ENCODE results near the gene P2RX6. TPM values are rescaled to one million over a fixed set of nuclear protein-coding genes. Genes with fewer than 3 reads are reported as not detected.
"Not testable (repeated sequence)": the region's sequence is repeated elsewhere in the genome, so short reads cannot be mapped to it uniquely, and the experiment has no call there.

The P2RX6 gene
- total and polyA plus RNA-seq, 9 donors, result 15.3 to 29.6 (median 22.6) TPM

DNA sequence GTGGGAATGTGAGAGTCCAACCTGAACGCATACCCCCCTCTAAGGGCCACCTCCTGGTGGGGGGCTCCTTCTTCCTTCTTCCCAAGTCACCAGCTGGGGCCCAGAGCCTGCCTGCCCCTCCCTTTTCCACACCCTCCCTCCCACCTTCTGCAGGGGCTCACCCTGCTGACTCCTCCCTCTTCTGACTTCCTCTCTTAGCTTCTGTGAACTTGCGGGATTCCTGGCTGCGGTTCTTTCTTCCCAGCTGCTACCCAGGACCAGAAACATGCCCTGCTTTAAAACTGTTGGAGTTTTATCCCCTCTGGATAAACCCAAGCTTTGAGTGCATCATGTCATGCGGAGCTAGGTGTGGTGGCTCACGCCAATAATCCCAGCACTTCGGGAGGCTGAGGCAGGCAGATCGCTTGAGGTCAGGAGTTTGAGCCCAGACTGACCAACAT is 40.9 kb downstream of the P2RX6 start:
- no peaks in the 10 kb centered on the region for H3K36me3 ChIP-seq (ENCODE audit: control insufficient read depth, insufficient read depth, low read length)
- DNase-seq, result no peak
- H3K9me3 ChIP-seq (replicated peaks; ENCODE audit: control insufficient read depth, low read depth, low read length), result no peaks in the 10 kb centered on the region
- peaks cover 2% of the 10 kb centered on the region for H3K27me3 ChIP-seq (ENCODE audit: control insufficient read depth, insufficient read depth, low read length)
- H3K4me3 ChIP-seq (ENCODE audit: low read length), result no peak overlapping the region
- WGBS (ENCODE audit: insufficient coverage), result 34% methylated on average over 6 of the region's 7 CpGs
- H3K4me1 ChIP-seq (ENCODE audit: control insufficient read depth, insufficient read depth, low read length), result no peaks in the 10 kb centered on the region
- H3K27ac ChIP-seq (ENCODE audit: low read length), result no peak overlapping the region

GRCh38 chr22:21060363-21060762 is 45.4 kb downstream of the P2RX6 start:
- not testable (repeated sequence) for H3K36me3 ChIP-seq (ENCODE audit: control insufficient read depth, insufficient read depth, low read length); H3K27me3 ChIP-seq (ENCODE audit: control insufficient read depth, insufficient read depth, low read length); DNase-seq; H3K4me3 ChIP-seq (ENCODE audit: low read length); H3K27ac ChIP-seq (ENCODE audit: low read length); H3K4me1 ChIP-seq (ENCODE audit: control insufficient read depth, insufficient read depth, low read length); H3K9me3 ChIP-seq (replicated peaks; ENCODE audit: control insufficient read depth, low read depth, low read length)
- WGBS (ENCODE audit: insufficient coverage), result no CpG with 5 or more reads among the region's 8 CpGs

DNA sequence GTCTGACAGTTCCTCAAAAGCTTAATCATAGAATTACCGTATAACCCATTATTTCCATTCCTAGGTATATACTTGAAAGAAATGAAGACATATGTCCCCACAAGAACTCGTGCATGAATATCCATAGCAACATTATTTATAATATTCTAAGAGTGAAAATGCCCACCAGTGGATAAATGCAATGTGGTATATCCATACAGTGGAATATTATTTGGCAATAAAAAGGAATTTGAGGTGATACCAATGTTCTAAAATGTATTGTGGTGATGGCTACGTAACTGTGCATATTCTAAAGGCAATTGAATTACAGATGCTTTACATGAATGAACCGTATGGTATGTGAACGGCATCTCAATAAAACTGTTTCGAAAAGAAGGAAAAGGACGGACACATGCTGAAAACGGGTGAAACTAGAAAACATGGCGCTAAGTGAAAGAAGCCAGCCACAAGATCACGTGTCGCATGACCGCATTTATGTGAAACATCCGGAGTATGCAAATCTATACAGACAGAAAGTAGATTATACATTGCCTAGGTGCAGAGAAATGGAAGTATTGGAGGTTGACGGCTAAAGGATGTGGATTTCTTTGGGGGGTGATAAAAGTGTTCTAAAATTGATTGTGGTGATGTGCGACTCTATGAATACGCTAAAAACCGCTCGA is 46.8 kb downstream of the P2RX6 start:
- H3K36me3 ChIP-seq (ENCODE audit: control insufficient read depth, insufficient read depth, low read length); H3K9me3 ChIP-seq (replicated peaks; ENCODE audit: control insufficient read depth, low read depth, low read length); DNase-seq; H3K27me3 ChIP-seq (ENCODE audit: control insufficient read depth, insufficient read depth, low read length); H3K27ac ChIP-seq (ENCODE audit: low read length); H3K4me3 ChIP-seq (ENCODE audit: low read length); H3K4me1 ChIP-seq (ENCODE audit: control insufficient read depth, insufficient read depth, low read length): not testable (repeated sequence)
- 95% methylated on average over 8 of the region's 18 CpGs for WGBS (ENCODE audit: insufficient coverage)

GRCh38 chr22:21064425-21064824 is 49.5 kb downstream of the P2RX6 start:
- WGBS (ENCODE audit: insufficient coverage), result 84% methylated on average over 8 of the region's 11 CpGs
- H3K36me3 ChIP-seq (ENCODE audit: control insufficient read depth, insufficient read depth, low read length); H3K27ac ChIP-seq (ENCODE audit: low read length); H3K27me3 ChIP-seq (ENCODE audit: control insufficient read depth, insufficient read depth, low read length); DNase-seq; H3K4me1 ChIP-seq (ENCODE audit: control insufficient read depth, insufficient read depth, low read length); H3K4me3 ChIP-seq (ENCODE audit: low read length); H3K9me3 ChIP-seq (replicated peaks; ENCODE audit: control insufficient read depth, low read depth, low read length): not testable (repeated sequence)

GRCh38 chr22:21064917-21065864 is 50.2 kb downstream of the P2RX6 start:
- Histone ChIP-seq H3K36me3 (ENCODE audit: control insufficient read depth, insufficient read depth, low read length) (no peaks in the 10 kb centered on the region), H3K27me3 (ENCODE audit: control insufficient read depth, insufficient read depth, low read length) (no peaks in the 10 kb centered on the region), H3K4me1 (ENCODE audit: control insufficient read depth, insufficient read depth, low read length) (no peaks in the 10 kb centered on the region), H3K4me3 (ENCODE audit: low read length) (no peak overlapping the region), H3K27ac (ENCODE audit: low read length) (no peak overlapping the region), H3K9me3 (replicated peaks; ENCODE audit: control insufficient read depth, low read depth, low read length) (no peaks in the 10 kb centered on the region)
- DNase-seq, result no peak
- 70% methylated on average over 11 of the region's 13 CpGs for WGBS (ENCODE audit: insufficient coverage)

DNA sequence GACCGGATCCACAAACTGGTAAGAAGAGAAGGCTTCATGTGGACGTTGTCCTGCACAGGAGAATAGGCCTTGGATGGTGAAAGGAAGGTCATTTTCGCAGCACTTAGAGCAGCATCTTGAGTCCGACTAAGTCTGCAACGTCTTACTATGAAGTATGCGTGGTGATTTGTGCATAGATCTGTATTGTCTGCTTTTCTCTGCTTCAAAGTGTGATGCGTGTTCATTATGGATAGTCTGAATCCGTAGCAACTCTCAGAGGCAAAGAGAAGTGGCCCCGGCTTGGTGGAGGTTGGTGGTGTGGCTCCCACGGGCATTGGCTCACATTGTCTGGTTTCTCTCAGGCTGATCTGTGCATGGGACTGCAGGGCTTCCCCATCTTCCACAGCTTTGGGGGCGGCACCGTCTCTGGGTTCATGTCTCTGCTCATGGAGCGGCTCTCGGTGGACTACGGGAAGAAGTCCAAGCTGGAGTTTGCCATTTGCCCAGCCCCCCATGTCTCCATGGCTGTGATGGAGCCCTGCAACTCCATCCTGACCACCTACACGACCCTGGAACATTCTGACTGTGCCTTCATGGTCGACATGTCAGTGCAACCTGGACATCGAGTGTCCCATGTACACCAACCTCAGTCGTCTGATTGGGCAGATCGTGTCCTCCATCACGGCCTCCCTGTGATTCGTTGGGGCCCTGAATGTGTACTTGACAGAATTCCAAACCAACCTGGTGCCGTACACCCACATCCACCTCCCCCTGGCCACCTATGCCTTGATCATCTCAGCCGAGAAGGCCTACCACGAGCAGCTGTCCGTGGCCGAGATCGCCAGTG is 52.3 kb downstream of the P2RX6 start:
- no peaks in the 10 kb centered on the region for H3K9me3 ChIP-seq (replicated peaks; ENCODE audit: control insufficient read depth, low read depth, low read length)
- no peaks in the 10 kb centered on the region for H3K36me3 ChIP-seq (ENCODE audit: control insufficient read depth, insufficient read depth, low read length)
- no peak overlapping the region for H3K4me3 ChIP-seq (ENCODE audit: low read length)
- 87% methylated on average over 26 of the region's 28 CpGs for WGBS (ENCODE audit: insufficient coverage)
- DNase-seq, result no peak
- H3K27me3 ChIP-seq (ENCODE audit: control insufficient read depth, insufficient read depth, low read length), result no peaks in the 10 kb centered on the region
- H3K4me1 ChIP-seq (ENCODE audit: control insufficient read depth, insufficient read depth, low read length), result no peaks in the 10 kb centered on the region
- no peak overlapping the region for H3K27ac ChIP-seq (ENCODE audit: low read length)

DNA sequence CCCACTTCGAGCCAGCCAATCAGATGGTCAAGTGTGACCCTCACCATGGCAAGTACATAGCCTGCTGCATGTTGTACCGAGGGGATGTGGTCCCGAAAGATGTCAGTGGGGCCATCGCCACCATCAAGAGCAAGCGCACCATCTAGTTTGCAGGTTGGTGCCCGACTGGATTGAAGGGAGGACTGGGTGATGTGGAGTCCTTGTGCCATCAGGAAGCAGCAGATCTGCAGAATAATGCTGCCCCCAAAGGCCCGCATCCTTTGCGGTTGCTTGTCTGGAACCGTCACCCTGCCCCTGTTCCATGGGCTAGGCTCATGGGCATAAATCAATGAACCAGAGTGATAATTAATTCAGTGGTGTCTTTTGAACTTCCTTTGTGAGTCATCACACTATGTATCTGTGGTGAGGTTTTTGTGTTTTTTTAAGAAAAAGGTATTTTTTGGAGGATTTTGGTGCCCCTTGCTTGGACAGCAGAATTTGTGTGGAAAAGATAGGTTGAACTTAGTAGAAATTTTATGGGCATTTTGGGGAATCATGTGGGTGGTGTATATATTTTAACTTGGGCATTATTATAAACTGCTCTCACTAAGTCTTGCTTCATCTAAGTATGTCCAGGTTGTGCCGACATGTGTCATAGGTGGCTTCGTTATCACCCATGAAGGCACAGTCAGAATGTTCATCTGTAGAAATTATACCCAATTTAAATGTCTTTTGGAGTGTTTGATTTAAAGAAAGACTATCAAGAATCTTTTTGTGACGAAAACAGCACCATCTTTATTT is 53.1 kb downstream of the P2RX6 start:
- no peaks in the 10 kb centered on the region for H3K27me3 ChIP-seq (ENCODE audit: control insufficient read depth, insufficient read depth, low read length)
- no peak overlapping the region for H3K4me3 ChIP-seq (ENCODE audit: low read length)
- H3K36me3 ChIP-seq (ENCODE audit: control insufficient read depth, insufficient read depth, low read length), result no peaks in the 10 kb centered on the region
- 92% methylated on average over 9 of the region's 12 CpGs for WGBS (ENCODE audit: insufficient coverage)
- no peaks in the 10 kb centered on the region for H3K4me1 ChIP-seq (ENCODE audit: control insufficient read depth, insufficient read depth, low read length)
- no peak overlapping the region for H3K27ac ChIP-seq (ENCODE audit: low read length)
- no peaks in the 10 kb centered on the region for H3K9me3 ChIP-seq (replicated peaks; ENCODE audit: control insufficient read depth, low read depth, low read length)
- DNase-seq, result no peak

GRCh38 chr22:21068681-21069276 is 53.8 kb downstream of the P2RX6 start:
- H3K4me3 ChIP-seq (ENCODE audit: low read length), result no peak overlapping the region
- DNase-seq, result no peak
- no peaks in the 10 kb centered on the region for H3K9me3 ChIP-seq (replicated peaks; ENCODE audit: control insufficient read depth, low read depth, low read length)
- no peaks in the 10 kb centered on the region for H3K27me3 ChIP-seq (ENCODE audit: control insufficient read depth, insufficient read depth, low read length)
- WGBS (ENCODE audit: insufficient coverage), result 30% methylated on average over 2 of the region's 4 CpGs
- H3K27ac ChIP-seq (ENCODE audit: low read length), result no peak overlapping the region
- H3K4me1 ChIP-seq (ENCODE audit: control insufficient read depth, insufficient read depth, low read length), result no peaks in the 10 kb centered on the region
- H3K36me3 ChIP-seq (ENCODE audit: control insufficient read depth, insufficient read depth, low read length), result no peaks in the 10 kb centered on the region

DNA sequence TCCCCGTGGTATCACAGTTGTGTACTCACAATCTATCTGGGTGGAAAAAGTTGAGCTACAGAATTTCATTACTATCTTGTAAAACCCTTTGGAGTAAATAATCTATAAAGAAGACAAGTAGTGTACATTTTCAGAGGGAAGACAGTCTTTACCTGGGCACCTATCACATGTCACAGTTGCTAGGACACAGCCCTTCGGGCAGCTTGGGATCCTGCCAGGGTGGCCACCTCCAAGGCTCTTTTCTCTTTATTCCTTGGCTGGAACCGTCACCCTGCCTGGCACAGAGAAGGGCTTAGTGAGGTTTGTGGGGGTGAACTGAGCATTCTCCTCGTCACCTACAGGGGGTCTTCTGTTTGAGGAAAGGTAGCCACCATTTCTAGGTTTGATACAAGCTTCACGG is 54.4 kb downstream of the P2RX6 start:
- DNase-seq, result no peak
- H3K27ac ChIP-seq (ENCODE audit: low read length), result no peak overlapping the region
- 88% methylated on average over 1 of the region's 5 CpGs for WGBS (ENCODE audit: insufficient coverage)

More for the DNA sequence above, 54.4 kb downstream of the P2RX6 start:
- Histone ChIP-seq H3K36me3 (ENCODE audit: control insufficient read depth, insufficient read depth, low read length) (no peaks in the 10 kb centered on the region), H3K9me3 (replicated peaks; ENCODE audit: control insufficient read depth, low read depth, low read length) (no peaks in the 10 kb centered on the region), H3K4me1 (ENCODE audit: control insufficient read depth, insufficient read depth, low read length) (no peaks in the 10 kb centered on the region), H3K4me3 (ENCODE audit: low read length) (no peak overlapping the region), H3K27me3 (ENCODE audit: control insufficient read depth, insufficient read depth, low read length) (no peaks in the 10 kb centered on the region)
